ENCODE data around the gene VTA1. TPM values are rescaled to one million over a fixed set of nuclear protein-coding genes. Genes with fewer than 3 reads are reported as not detected.

Gene VTA1
- total RNA-seq, 1 experiment from 2014 or later, result 55.1 TPM

GRCh38 chr6:142118925-142119324 is 28.1 kb upstream of the VTA1 start:
- intact Hi-C loops (cut with micrococcal nuclease; ENCODE audit: unreplicated experiment), result loop anchor here (10.0 kb wide), 1 partner anchor 264 kb away; no protein-coding TSS in a partner anchor
- H3K36me3 ChIP-seq (ENCODE audit: control insufficient read depth, insufficient read depth, low read length), result no peaks in the 10 kb centered on the region
- Mint-ChIP-seq H3K27ac (ENCODE audit: unreplicated experiment) (no peak overlapping the region), H3K27me3 (ENCODE audit: insufficient read depth, unreplicated experiment) (peaks cover 4% of the 10 kb centered on the region), H3K4me1 (ENCODE audit: low read depth, unreplicated experiment) (no peaks in the 10 kb centered on the region), H3K36me3 (ENCODE audit: insufficient read depth, unreplicated experiment) (no peaks in the 10 kb centered on the region), H3K4me3 (ENCODE audit: unreplicated experiment) (no peak overlapping the region), H3K9me3 (ENCODE audit: unreplicated experiment) (no peaks in the 10 kb centered on the region)
- BruUV-seq (replicated peaks), result no TSS peak
- H3K4me1 ChIP-seq, result no peaks in the 10 kb centered on the region
- TF ChIP-seq CTCF (IDR thresholded peaks at IDR 0.05; ENCODE audit: insufficient read depth in 1 of 2, low read depth in 1 of 2, low read length in 1 of 2, severe bottlenecking in 1 of 2, unreplicated experiment in 1 of 2), result no peak
- no peak overlapping the region for H3K4me3 ChIP-seq (ENCODE audit: low read depth, low read length)
- POLR2A ChIA-PET, result no interaction called here
- H3K9me3 ChIP-seq, result no peaks in the 10 kb centered on the region
- peaks cover 1% of the 10 kb centered on the region; the same call in 1 of the 2 replicates for H3K27me3 ChIP-seq (replicated peaks; ENCODE audit: control insufficient read depth, insufficient read depth, low read length)
- CTCF ChIA-PET, result no interaction called here
- DNase-seq, result no peak

- Mint-ChIP-seq H3K9me3 (ENCODE audit: unreplicated experiment) (no peaks in the 10 kb centered on the region), H3K4me3 (ENCODE audit: unreplicated experiment) (no peak overlapping the region), H3K4me1 (ENCODE audit: low read depth, unreplicated experiment) (no peaks in the 10 kb centered on the region), H3K36me3 (ENCODE audit: insufficient read depth, unreplicated experiment) (no peaks in the 10 kb centered on the region), H3K27me3 (ENCODE audit: insufficient read depth, unreplicated experiment) (peaks cover 8% of the 10 kb centered on the region), H3K27ac (ENCODE audit: unreplicated experiment) (no peak overlapping the region)
- no peak for TF ChIP-seq CTCF (IDR thresholded peaks at IDR 0.05; ENCODE audit: insufficient read depth in 1 of 2, low read depth in 1 of 2, low read length in 1 of 2, severe bottlenecking in 1 of 2, unreplicated experiment in 1 of 2)
- no TSS peak for BruUV-seq (replicated peaks)
- Histone ChIP-seq H3K27me3 (replicated peaks; ENCODE audit: control insufficient read depth, insufficient read depth, low read length) (peaks cover 1% of the 10 kb centered on the region; the same call in 1 of the 2 replicates), H3K9me3 (no peaks in the 10 kb centered on the region), H3K4me1 (no peaks in the 10 kb centered on the region), H3K4me3 (ENCODE audit: low read depth, low read length) (no peak overlapping the region), H3K36me3 (ENCODE audit: control insufficient read depth, insufficient read depth, low read length) (no peaks in the 10 kb centered on the region)
- ChIA-PET POLR2A (no interaction called here), CTCF (no interaction called here)
- DNase-seq, result no peak
- intact Hi-C loops (cut with micrococcal nuclease; ENCODE audit: unreplicated experiment), result no loop called here
These were observed 25.7 kb upstream of the VTA1 start for GRCh38 chr6:142121342-142121741.

GRCh38 chr6:142130814-142131213 is 16.2 kb upstream of the VTA1 start:
- Mint-ChIP-seq H3K4me1 (ENCODE audit: low read depth, unreplicated experiment) (no peaks in the 10 kb centered on the region), H3K27ac (ENCODE audit: unreplicated experiment) (no peak overlapping the region), H3K4me3 (ENCODE audit: unreplicated experiment) (no peak overlapping the region), H3K9me3 (ENCODE audit: unreplicated experiment) (no peaks in the 10 kb centered on the region), H3K36me3 (ENCODE audit: insufficient read depth, unreplicated experiment) (no peaks in the 10 kb centered on the region), H3K27me3 (ENCODE audit: insufficient read depth, unreplicated experiment) (peaks cover 15% of the 10 kb centered on the region)
- no TSS peak for BruUV-seq (replicated peaks)
- no peaks in the 10 kb centered on the region for H3K36me3 ChIP-seq (ENCODE audit: control insufficient read depth, insufficient read depth, low read length)
- intact Hi-C loops (cut with micrococcal nuclease; ENCODE audit: unreplicated experiment), result no loop called here
- no peak for DNase-seq
- no peak overlapping the region for H3K4me3 ChIP-seq (ENCODE audit: low read depth, low read length)
- no peak for TF ChIP-seq CTCF (IDR thresholded peaks at IDR 0.05; ENCODE audit: insufficient read depth in 1 of 2, low read depth in 1 of 2, low read length in 1 of 2, severe bottlenecking in 1 of 2, unreplicated experiment in 1 of 2)
- no peaks in the 10 kb centered on the region for H3K4me1 ChIP-seq
- ChIA-PET CTCF (no interaction called here), POLR2A (no interaction called here)
- no peaks in the 10 kb centered on the region for H3K27me3 ChIP-seq (replicated peaks; ENCODE audit: control insufficient read depth, insufficient read depth, low read length)
- no peaks in the 10 kb centered on the region for H3K9me3 ChIP-seq

Data from Caco-2 (cell line).